HFFc6 (cell line): ENCODE measurements around the gene ST7. TPM values are rescaled to one million over a fixed set of nuclear protein-coding genes. Genes with fewer than 3 reads are reported as not detected.

Experiments
- DNase-seq: peaks from one replicate; pipeline ENCODE4 v3.0.0-alpha.2; 2018
- H3K27ac Mint-ChIP-seq: 2 replicates; pipeline ENCODE4 v1.8.0; 2020; ENCODE audit warnings: mild to moderate bottlenecking, mixed read lengths
- H3K27me3 Mint-ChIP-seq: 2 replicates; pipeline ENCODE4 v1.8.0; 2021; ENCODE audit warnings: mild to moderate bottlenecking, moderate library complexity, mixed read lengths; ENCODE audit not compliant: insufficient read depth
- H3K36me3 Mint-ChIP-seq: 2 replicates; pipeline ENCODE4 v1.8.0; 2021; ENCODE audit warnings: low read depth, mixed read lengths
- H3K4me1 Mint-ChIP-seq: 2 replicates; pipeline ENCODE4 v1.8.0; 2020; ENCODE audit warnings: low read depth, mixed read lengths
- H3K4me3 Mint-ChIP-seq: 2 replicates; pipeline ENCODE4 v1.8.0; 2020; ENCODE audit warnings: mild to moderate bottlenecking, moderate library complexity, mixed read lengths
- H3K9me3 Mint-ChIP-seq: 2 replicates; pipeline ENCODE4 v1.8.0; 2020; ENCODE audit warnings: mild to moderate bottlenecking, mixed read lengths
- CTCF ChIP-seq: fragments of 200-600 bp; sonication (generic); IDR thresholded peaks from 2 replicates; pipeline ENCODE4 v1.5.0; 2021; ENCODE audit warnings: antibody characterized with exemption, mild to moderate bottlenecking
- total RNA-seq, 6 experiments: library from RNA; stranded (reverse); fragmentation: NEBNext Ultra II Directional; extraction: Animal tissue kit (Norgen Biotek cat#: 25700); gene quantifications; 2 replicates in 1 of 6; 3 replicates in 5 of 6; pipeline ENCODE4 v1.2.3, GENCODE V29; 2021

ST7 gene
- total RNA-seq, 6 experiments from 2014 or later, result 13.5 to 18.8 (median 16.8) TPM

GRCh38 chr7:117101026-117101425, 147.7 kb downstream of the ST7 start:
- Mint-ChIP-seq H3K36me3 (no peaks in the 10 kb centered on the region; the same call in none of the 2 replicates), H3K9me3 (no peaks in the 10 kb centered on the region), H3K27me3 (no peaks in the 10 kb centered on the region), H3K27ac (no peak overlapping the region), H3K4me3 (no peak overlapping the region), H3K4me1 (peaks cover 30% of the 10 kb centered on the region)
- no peak for DNase-seq
- no peak for TF ChIP-seq CTCF

- Mint-ChIP-seq H3K36me3 (peaks cover 13% of the 10 kb centered on the region), H3K9me3 (no peaks in the 10 kb centered on the region), H3K27me3 (no peaks in the 10 kb centered on the region; the same call in 1 of the 2 replicates), H3K4me1 (no peaks in the 10 kb centered on the region), H3K4me3 (no peak overlapping the region), H3K27ac (no peak overlapping the region)
- TF ChIP-seq CTCF, result no peak
- DNase-seq, result no peak
Observed at GRCh38 chr7:117110480-117111315, 157.4 kb downstream of the ST7 start.

- no peaks in the 10 kb centered on the region; the same call in 1 of the 2 replicates for H3K27me3 Mint-ChIP-seq
- DNase-seq, result no peak
- no peaks in the 10 kb centered on the region for H3K4me1 Mint-ChIP-seq
- H3K4me3 Mint-ChIP-seq, result no peak overlapping the region
- no peak overlapping the region for H3K27ac Mint-ChIP-seq
- TF ChIP-seq CTCF, result no peak
- peaks cover 15% of the 10 kb centered on the region for H3K36me3 Mint-ChIP-seq
- H3K9me3 Mint-ChIP-seq, result no peaks in the 10 kb centered on the region
Observed at GRCh38 chr7:117111535-117111934, 158.2 kb downstream of the ST7 start.

GRCh38 chr7:117112640-117113039, 159.3 kb downstream of the ST7 start:
- Mint-ChIP-seq H3K36me3 (peaks cover 15% of the 10 kb centered on the region), H3K27me3 (no peaks in the 10 kb centered on the region; the same call in 1 of the 2 replicates), H3K9me3 (no peaks in the 10 kb centered on the region), H3K4me1 (no peaks in the 10 kb centered on the region), H3K4me3 (no peak overlapping the region), H3K27ac (no peak overlapping the region)
- TF ChIP-seq CTCF, result no peak
- DNase-seq, result no peak

- Mint-ChIP-seq H3K27me3 (no peaks in the 10 kb centered on the region; the same call in 1 of the 2 replicates), H3K27ac (no peak overlapping the region), H3K4me3 (no peak overlapping the region), H3K9me3 (no peaks in the 10 kb centered on the region), H3K36me3 (peaks cover 8% of the 10 kb centered on the region), H3K4me1 (no peaks in the 10 kb centered on the region; the same call in 1 of the 2 replicates)
- no peak for DNase-seq
- no peak for TF ChIP-seq CTCF
Observed at GRCh38 chr7:117113871-117114270, 160.6 kb downstream of the ST7 start.
